WTC11 (cell line): ENCODE results near the gene CREBBP. TPM values are rescaled to one million over a fixed set of nuclear protein-coding genes. Genes with fewer than 3 reads are reported as not detected.

ENCODE experiments used
- ATAC-seq: fragments of 200-7000 bp; cut with Tn5 transposase; 2 replicates; pipeline ENCODE4 v1.10.0; 2021; ENCODE audit warnings: mild to moderate bottlenecking, moderate library complexity
- CTCF ChIA-PET: fragments of 300-600 bp; sonication (Branson Sonifier 250); formaldehyde crosslinking; loops from one replicate; lab custom pipeline; 2021; ENCODE audit warnings: antibody characterized with exemption; lab: Charles Lee
- POLR2A ChIA-PET: fragments of 350-600 bp; sonication (Branson Sonifier 250); formaldehyde crosslinking; loops from one replicate; lab custom pipeline; 2021; ENCODE audit warnings: antibody characterized with exemption; lab: Charles Lee
- DNase-seq: peaks from one replicate; pipeline ENCODE4 v3.0.0; 2021; ENCODE audit warnings: low spot score
- H3K27ac Mint-ChIP-seq: 2 replicates; pipeline ENCODE4 v1.8.0; 2021; ENCODE audit warnings: mixed read lengths
- H3K27me3 Mint-ChIP-seq: 2 replicates; pipeline ENCODE4 v1.8.0; 2021; ENCODE audit warnings: low read depth, mild to moderate bottlenecking, moderate library complexity, mixed read lengths
- H3K36me3 Mint-ChIP-seq: 2 replicates; pipeline ENCODE4 v1.8.0; 2021; ENCODE audit warnings: mixed read lengths
- H3K4me1 Mint-ChIP-seq: 2 replicates; pipeline ENCODE4 v1.8.0; 2022; ENCODE audit warnings: mixed read lengths
- H3K4me3 Mint-ChIP-seq: 2 replicates; pipeline ENCODE4 v1.8.0; 2021; ENCODE audit warnings: mild to moderate bottlenecking, moderate library complexity, mixed read lengths
- H3K9me3 Mint-ChIP-seq: 2 replicates; pipeline ENCODE4 v1.8.0; 2021; ENCODE audit warnings: mixed read lengths
- ATF1 ChIP-seq: sonication (generic); formaldehyde crosslinking; IDR thresholded peaks from 2 replicates; pipeline ENCODE4 v1.8.1; 2023; ENCODE audit warnings: mild to moderate bottlenecking, moderate library complexity, missing genetic modification reagents
- CREM ChIP-seq: sonication (generic); formaldehyde crosslinking; IDR thresholded peaks from 2 replicates; pipeline ENCODE4 v1.8.1; 2022; ENCODE audit warnings: mild to moderate bottlenecking, missing genetic modification reagents, moderate library complexity
- CTCF ChIP-seq: fragments of 200-600 bp; IDR thresholded peaks from 2 replicates; pipeline ENCODE4 v1.8.0; 2022; ENCODE audit warnings: antibody characterized with exemption
- EMX1 ChIP-seq: fragments of 250-450 bp; sonication (Bioruptor Pico); IDR thresholded peaks from 2 replicates; pipeline ENCODE4 v1.8.0; 2021; ENCODE audit warnings: mild to moderate bottlenecking
- GABPB1 ChIP-seq: sonication (generic); formaldehyde crosslinking; IDR thresholded peaks from 2 replicates; pipeline ENCODE4 v1.8.1; 2023; ENCODE audit warnings: mild to moderate bottlenecking, missing genetic modification reagents
- GRHL2 ChIP-seq: fragments of 250-450 bp; sonication (Bioruptor Pico); IDR thresholded peaks from 2 replicates; pipeline ENCODE4 v1.8.0; 2022; ENCODE audit warnings: mild to moderate bottlenecking, moderate library complexity; ENCODE audit not compliant: insufficient replicate concordance, severe bottlenecking
- MXD4 ChIP-seq: fragments of 250-450 bp; sonication (Bioruptor Pico); IDR thresholded peaks from 2 replicates; pipeline ENCODE4 v1.8.0; 2021; ENCODE audit warnings: mild to moderate bottlenecking, moderate library complexity, borderline replicate concordance
- NFATC4 ChIP-seq: fragments of 250-450 bp; sonication (Bioruptor Pico); IDR thresholded peaks from 2 replicates; pipeline ENCODE4 v1.9.0; 2021; ENCODE audit warnings: mild to moderate bottlenecking
- NFE2L1 ChIP-seq: sonication (generic); formaldehyde crosslinking; IDR thresholded peaks from 2 replicates; pipeline ENCODE4 v1.8.1; 2023; ENCODE audit warnings: missing genetic modification reagents
- NR3C1 ChIP-seq: sonication (generic); formaldehyde crosslinking; conservative IDR thresholded peaks from 2 replicates; pipeline ENCODE4 v1.8.1; 2023; ENCODE audit warnings: low read depth, mild to moderate bottlenecking, missing genetic modification reagents
- RELA ChIP-seq: sonication (generic); formaldehyde crosslinking; IDR thresholded peaks from 2 replicates; pipeline ENCODE4 v1.8.1; 2022; ENCODE audit warnings: missing genetic modification reagents, mild to moderate bottlenecking, borderline replicate concordance
- SMAD4 ChIP-seq: sonication (generic); formaldehyde crosslinking; IDR thresholded peaks from 2 replicates; pipeline ENCODE4 v1.8.0; 2022; ENCODE audit warnings: mild to moderate bottlenecking, missing genetic modification reagents
- TEAD4 ChIP-seq: sonication (generic); formaldehyde crosslinking; IDR thresholded peaks from 2 replicates; pipeline ENCODE4 v1.8.0; 2022; ENCODE audit warnings: mild to moderate bottlenecking, missing genetic modification reagents
- total RNA-seq: library from RNA; stranded (reverse); gene quantifications from 3 replicates; pipeline ENCODE4 v1.2.3, GENCODE V29; 2021
- TF ChIP-seq, protein P1 (sequence below): fragments of 250-450 bp; sonication (Bioruptor Pico); conservative IDR thresholded peaks from 2 replicates; pipeline ENCODE4 v1.9.0; 2021; ENCODE audit warnings: mild to moderate bottlenecking
- TF ChIP-seq, protein P2 (sequence below): fragments of 250-450 bp; sonication (Bioruptor Pico); IDR thresholded peaks from 2 replicates; pipeline ENCODE4 v1.9.0; 2021; ENCODE audit warnings: moderate library complexity, mild to moderate bottlenecking, inconsistent platforms, borderline replicate concordance
- TF ChIP-seq, protein P3 (sequence below): sonication (generic); formaldehyde crosslinking; IDR thresholded peaks from 2 replicates; pipeline ENCODE4 v1.8.1; 2023; ENCODE audit warnings: mild to moderate bottlenecking, missing genetic modification reagents
- TF ChIP-seq, protein P4 (sequence below): sonication (generic); formaldehyde crosslinking; IDR thresholded peaks from 2 replicates; pipeline ENCODE4 v1.8.0; 2022; ENCODE audit warnings: mild to moderate bottlenecking, missing genetic modification reagents

CREBBP gene
- total RNA-seq, 1 experiment from 2014 or later = 49.6 TPM

DNA sequence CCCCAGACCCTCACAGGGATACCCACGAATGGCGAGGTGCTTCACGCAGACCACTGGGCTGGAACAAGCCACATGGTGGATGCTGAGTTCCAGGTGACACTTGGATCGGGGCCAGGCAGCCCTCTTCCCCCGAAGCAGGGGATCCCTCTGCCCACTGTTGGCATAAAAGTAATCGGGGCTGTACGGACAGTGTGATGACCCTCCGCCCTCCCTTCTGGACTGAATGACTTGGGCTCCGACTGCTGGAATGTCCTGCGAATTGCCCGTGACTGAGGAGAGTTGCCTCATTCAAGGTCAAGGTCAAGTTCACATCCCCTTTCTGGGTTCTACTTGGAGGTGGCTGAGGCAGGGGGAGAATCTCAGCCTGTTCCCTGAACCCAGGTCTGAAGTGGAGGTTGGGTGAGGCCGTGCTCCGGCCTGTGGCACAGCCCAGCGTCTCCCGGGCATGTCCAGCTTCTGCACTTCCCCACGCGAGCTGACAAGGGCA is 28.5 kb upstream of the CREBBP start:
- ATAC-seq = no peak
- H3K27ac Mint-ChIP-seq = no peak overlapping the region
- H3K36me3 Mint-ChIP-seq = no peaks in the 10 kb centered on the region
- H3K27me3 Mint-ChIP-seq = no peaks in the 10 kb centered on the region
- H3K9me3 Mint-ChIP-seq = peaks cover 3% of the 10 kb centered on the region; the same call in 1 of the 2 replicates
- CTCF ChIA-PET = no interaction called here
- no peak overlapping the region for H3K4me3 Mint-ChIP-seq
- peaks cover 4% of the 10 kb centered on the region; the same call in 1 of the 2 replicates for H3K4me1 Mint-ChIP-seq
- TF ChIP-seq NFE2L1 (CRISPR knock-in tag) = no peak
- 0 out of 2 replicates have a peak, but pooled peaks have one; percentile 14 for TF ChIP-seq GABPB1 (CRISPR knock-in tag)
- no peak for TF ChIP-seq GRHL2 (CRISPR knock-in tag)
- TF ChIP-seq TEAD4 (CRISPR knock-in tag) = no peak
- TF ChIP-seq EMX1 (CRISPR knock-in tag) = no peak
- no peak for DNase-seq
- POLR2A ChIA-PET = no interaction called here

DNA sequence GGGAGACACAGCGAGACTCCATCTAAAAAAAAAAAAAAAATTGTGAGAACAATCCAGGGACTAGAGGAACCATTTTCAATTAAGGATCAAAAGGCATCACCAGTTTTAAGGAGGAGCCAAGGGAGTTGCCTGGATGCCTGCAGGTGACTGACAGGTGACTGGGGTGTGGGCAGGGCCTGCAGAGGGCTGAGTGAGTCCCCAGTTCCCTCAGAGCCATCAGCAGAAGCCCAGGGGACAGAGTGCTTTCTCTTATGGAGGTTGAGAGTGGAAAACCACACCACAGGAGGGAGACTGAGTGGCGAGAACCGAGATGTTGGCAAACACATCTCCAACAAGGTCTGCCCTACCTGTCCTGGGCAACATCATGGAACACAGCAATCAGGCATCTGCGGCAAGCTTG is 27.1 kb upstream of the CREBBP start:
- DNase-seq = peak; percentile 38
- H3K4me1 Mint-ChIP-seq = peaks cover 4% of the 10 kb centered on the region; the same call in 1 of the 2 replicates
- ChIA-PET CTCF (no interaction called here), POLR2A (no interaction called here)
- H3K27ac Mint-ChIP-seq = no peak overlapping the region
- peak; percentile 74 for ATAC-seq
- H3K9me3 Mint-ChIP-seq = peaks cover 3% of the 10 kb centered on the region; the same call in 1 of the 2 replicates
- no peaks in the 10 kb centered on the region for H3K36me3 Mint-ChIP-seq
- TF ChIP-seq, protein P1, sequence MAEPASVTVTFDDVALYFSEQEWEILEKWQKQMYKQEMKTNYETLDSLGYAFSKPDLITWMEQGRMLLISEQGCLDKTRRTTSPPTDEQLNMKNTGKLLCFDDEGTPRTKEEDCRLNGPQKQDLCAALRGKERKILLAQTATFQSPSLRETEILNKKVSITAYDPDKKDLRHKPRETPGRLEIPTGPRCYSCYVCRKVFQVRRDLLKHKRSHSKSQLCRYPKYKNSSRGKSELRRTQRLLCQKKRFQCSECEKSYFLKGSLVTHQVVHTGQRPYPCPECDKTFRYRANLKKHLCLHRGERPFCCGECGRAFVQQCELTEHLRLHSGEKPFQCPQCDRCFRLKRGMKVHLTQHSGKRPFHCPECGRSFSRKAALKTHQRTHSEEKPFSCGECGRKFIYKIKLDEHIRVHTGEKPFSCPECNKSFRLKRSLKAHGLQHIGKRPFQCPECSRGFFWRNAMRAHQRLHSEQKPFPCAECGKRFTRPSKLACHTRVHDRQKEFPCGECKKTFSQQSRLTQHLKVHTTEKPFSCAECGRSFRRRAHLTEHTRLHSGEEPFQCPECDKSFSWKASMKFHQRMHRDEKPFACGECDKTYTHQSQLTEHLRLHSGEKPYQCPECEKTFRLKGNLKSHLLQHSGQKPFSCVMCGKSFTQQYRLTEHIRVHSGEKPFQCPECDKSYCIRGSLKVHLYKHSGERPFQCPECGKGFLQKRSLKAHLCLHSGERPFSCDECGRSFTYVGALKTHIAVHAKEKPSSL (CRISPR knock-in tag) = no peak
- no peak for TF ChIP-seq NR3C1 (CRISPR knock-in tag)
- H3K27me3 Mint-ChIP-seq = no peaks in the 10 kb centered on the region
- no peak overlapping the region for H3K4me3 Mint-ChIP-seq

- CTCF ChIA-PET = no interaction called here
- TF ChIP-seq GABPB1 (CRISPR knock-in tag) = no peak
- no peak for TF ChIP-seq CTCF
- no peak for TF ChIP-seq SMAD4 (CRISPR knock-in tag)
- TF ChIP-seq, protein P2, sequence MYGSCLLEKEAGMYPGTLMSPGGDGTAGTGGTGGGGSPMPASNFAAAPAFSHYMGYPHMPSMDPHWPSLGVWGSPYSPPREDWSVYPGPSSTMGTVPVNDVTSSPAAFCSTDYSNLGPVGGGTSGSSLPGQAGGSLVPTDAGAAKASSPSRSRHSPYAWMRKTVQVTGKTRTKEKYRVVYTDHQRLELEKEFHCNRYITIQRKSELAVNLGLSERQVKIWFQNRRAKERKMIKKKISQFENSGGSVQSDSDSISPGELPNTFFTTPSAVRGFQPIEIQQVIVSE (CRISPR knock-in tag) = no peak
- no peak for TF ChIP-seq MXD4 (CRISPR knock-in tag)
- TF ChIP-seq, protein P3, sequence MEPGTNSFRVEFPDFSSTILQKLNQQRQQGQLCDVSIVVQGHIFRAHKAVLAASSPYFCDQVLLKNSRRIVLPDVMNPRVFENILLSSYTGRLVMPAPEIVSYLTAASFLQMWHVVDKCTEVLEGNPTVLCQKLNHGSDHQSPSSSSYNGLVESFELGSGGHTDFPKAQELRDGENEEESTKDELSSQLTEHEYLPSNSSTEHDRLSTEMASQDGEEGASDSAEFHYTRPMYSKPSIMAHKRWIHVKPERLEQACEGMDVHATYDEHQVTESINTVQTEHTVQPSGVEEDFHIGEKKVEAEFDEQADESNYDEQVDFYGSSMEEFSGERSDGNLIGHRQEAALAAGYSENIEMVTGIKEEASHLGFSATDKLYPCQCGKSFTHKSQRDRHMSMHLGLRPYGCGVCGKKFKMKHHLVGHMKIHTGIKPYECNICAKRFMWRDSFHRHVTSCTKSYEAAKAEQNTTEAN (CRISPR knock-in tag) = no peak
- TF ChIP-seq NFATC4 (CRISPR knock-in tag) = no peak
- TF ChIP-seq ATF1 (CRISPR knock-in tag) = no peak
- no peak for TF ChIP-seq CREM (CRISPR knock-in tag)
- TF ChIP-seq, protein P4, sequence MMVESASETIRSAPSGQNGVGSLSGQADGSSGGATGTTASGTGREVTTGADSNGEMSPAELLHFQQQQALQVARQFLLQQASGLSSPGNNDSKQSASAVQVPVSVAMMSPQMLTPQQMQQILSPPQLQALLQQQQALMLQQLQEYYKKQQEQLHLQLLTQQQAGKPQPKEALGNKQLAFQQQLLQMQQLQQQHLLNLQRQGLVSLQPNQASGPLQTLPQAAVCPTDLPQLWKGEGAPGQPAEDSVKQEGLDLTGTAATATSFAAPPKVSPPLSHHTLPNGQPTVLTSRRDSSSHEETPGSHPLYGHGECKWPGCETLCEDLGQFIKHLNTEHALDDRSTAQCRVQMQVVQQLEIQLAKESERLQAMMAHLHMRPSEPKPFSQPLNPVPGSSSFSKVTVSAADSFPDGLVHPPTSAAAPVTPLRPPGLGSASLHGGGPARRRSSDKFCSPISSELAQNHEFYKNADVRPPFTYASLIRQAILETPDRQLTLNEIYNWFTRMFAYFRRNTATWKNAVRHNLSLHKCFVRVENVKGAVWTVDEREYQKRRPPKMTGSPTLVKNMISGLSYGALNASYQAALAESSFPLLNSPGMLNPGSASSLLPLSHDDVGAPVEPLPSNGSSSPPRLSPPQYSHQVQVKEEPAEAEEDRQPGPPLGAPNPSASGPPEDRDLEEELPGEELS (CRISPR knock-in tag) = no peak
- no peak for TF ChIP-seq RELA (CRISPR knock-in tag)
- TF ChIP-seq, all 79 proteins: peak for 0
- ATAC-seq = no peak
- no peaks in the 10 kb centered on the region for H3K36me3 Mint-ChIP-seq
- peaks cover 3% of the 10 kb centered on the region; the same call in 1 of the 2 replicates for H3K9me3 Mint-ChIP-seq
- peaks cover 4% of the 10 kb centered on the region; the same call in 1 of the 2 replicates for H3K4me1 Mint-ChIP-seq
- POLR2A ChIA-PET = no interaction called here
- no peak overlapping the region for H3K27ac Mint-ChIP-seq
- H3K27me3 Mint-ChIP-seq = no peaks in the 10 kb centered on the region
- no peak for DNase-seq
- no peak overlapping the region for H3K4me3 Mint-ChIP-seq
These were observed 25.9 kb upstream of the CREBBP start for GRCh38 chr16:3906363-3906762.
